ENCODE measurements around the gene PLK5. TPM values are rescaled to one million over a fixed set of nuclear protein-coding genes. Genes with fewer than 3 reads are reported as not detected.
A peak's percentile ranks its signal among the peaks of the same experiment; 100 is the strongest.

The PLK5 gene
- total RNA-seq, 1 experiment from 2014 or later = 0.57 TPM

DNA sequence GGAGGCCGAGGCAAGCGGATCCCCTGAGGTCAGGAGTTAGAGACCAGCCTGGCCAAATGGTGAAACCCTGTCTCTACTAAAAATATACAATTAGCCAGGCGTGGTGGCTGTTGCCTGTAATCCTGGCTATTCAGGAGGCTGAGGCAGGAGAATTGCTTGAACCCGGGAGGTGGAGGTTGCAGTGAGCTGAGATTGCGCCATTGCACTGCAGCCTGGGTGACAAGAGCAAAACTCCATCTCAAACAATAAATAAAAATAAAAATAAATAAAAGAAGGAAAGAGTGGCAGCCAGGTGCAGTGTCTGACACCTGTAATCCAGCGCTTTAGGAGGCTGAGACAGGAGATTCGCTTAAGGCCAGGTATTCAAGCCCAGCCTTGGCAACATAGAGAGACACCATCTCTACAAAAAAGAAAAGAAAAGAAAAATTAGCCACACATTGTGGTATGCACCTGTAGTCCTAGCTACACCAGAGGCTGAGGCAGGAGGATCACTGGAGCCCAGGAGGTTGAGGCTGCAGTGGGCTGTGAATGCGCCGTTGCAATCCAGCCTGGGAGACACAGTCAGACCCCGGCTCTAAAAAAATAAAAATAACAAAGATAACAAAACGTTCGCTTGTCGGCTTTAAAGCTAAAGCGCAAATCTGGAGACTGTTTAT, 21.3 kb upstream of the PLK5 start:
- Histone ChIP-seq H2AFZ (ENCODE audit: low read length) (no peak overlapping the region), H2BK12ac (ENCODE audit: insufficient read length, low read depth, low read length) (no peak overlapping the region), H3K9ac (ENCODE audit: extremely low read depth, insufficient read length, low read length) (no peak overlapping the region), H2BK15ac (ENCODE audit: low read depth, low read length) (no peak overlapping the region), H2BK20ac (ENCODE audit: low read depth, low read length, poor library complexity, severe bottlenecking) (no peak overlapping the region), H3K23me2 (ENCODE audit: insufficient read length, low read depth, low read length, poor library complexity, severe bottlenecking) (peaks cover 11% of the 10 kb centered on the region), H4K20me1 (ENCODE audit: control insufficient read depth, insufficient read depth, insufficient read length) (no peaks in the 10 kb centered on the region), H3K14ac (ENCODE audit: insufficient read depth, low read length) (no peak overlapping the region), H3K79me1 (ENCODE audit: insufficient read depth, low read depth, low read length, poor library complexity, severe bottlenecking) (no peaks in the 10 kb centered on the region), H3K79me2 (ENCODE audit: insufficient read depth, low read length) (no peaks in the 10 kb centered on the region), H2AK5ac (ENCODE audit: insufficient read length, low read length) (no peak overlapping the region), H3T11ph (ENCODE audit: low read length) (no peak overlapping the region), H3K23ac (ENCODE audit: insufficient read length, low read depth, low read length) (no peak overlapping the region), H3K56ac (ENCODE audit: insufficient read length, low read depth, low read length) (no peak overlapping the region), H2BK120ac (ENCODE audit: low read depth, low read length, poor library complexity, severe bottlenecking) (no peak overlapping the region), H4K8ac (replicated peaks; ENCODE audit: insufficient read length, low read depth, low read length) (no peak overlapping the region), H3K4me2 (ENCODE audit: insufficient read depth, insufficient read length, low read length) (peak overlapping the region; percentile 3), H3K4ac (ENCODE audit: low read depth, low read length) (no peak overlapping the region), H4K5ac (ENCODE audit: insufficient read length, low read depth, low read length) (no peak overlapping the region), H3K4me1 (ENCODE audit: insufficient read depth, low read length) (no peaks in the 10 kb centered on the region), H3K18ac (ENCODE audit: insufficient read length, low read depth, low read length) (no peak overlapping the region), H3K27me3 (ENCODE audit: insufficient read depth, low read length) (no peaks in the 10 kb centered on the region; the same call in 1 of the 2 replicates), H3K9me3 (ENCODE audit: control insufficient read depth, low read depth, low read length) (no peaks in the 10 kb centered on the region), H4K91ac (ENCODE audit: insufficient read length, low read depth, low read length) (no peak overlapping the region), H2BK5ac (ENCODE audit: insufficient read length, low read length) (no peak overlapping the region), H3K27ac (ENCODE audit: insufficient read length, low read depth, low read length) (no peak overlapping the region)
- H3K4me1 Mint-ChIP-seq = peaks cover 0 to 12% of the 10 kb centered on the region in 2 experiments; a peak in 3 of 4 replicates
- peaks cover 62% of the 10 kb centered on the region for H3K27me3 Mint-ChIP-seq (ENCODE audit: low read depth)
- H3K9me3 Mint-ChIP-seq = peaks cover 7 to 16% of the 10 kb centered on the region in 2 experiments
- no peak overlapping the region for H3K27ac Mint-ChIP-seq
- TF ChIP-seq, protein P1, sequence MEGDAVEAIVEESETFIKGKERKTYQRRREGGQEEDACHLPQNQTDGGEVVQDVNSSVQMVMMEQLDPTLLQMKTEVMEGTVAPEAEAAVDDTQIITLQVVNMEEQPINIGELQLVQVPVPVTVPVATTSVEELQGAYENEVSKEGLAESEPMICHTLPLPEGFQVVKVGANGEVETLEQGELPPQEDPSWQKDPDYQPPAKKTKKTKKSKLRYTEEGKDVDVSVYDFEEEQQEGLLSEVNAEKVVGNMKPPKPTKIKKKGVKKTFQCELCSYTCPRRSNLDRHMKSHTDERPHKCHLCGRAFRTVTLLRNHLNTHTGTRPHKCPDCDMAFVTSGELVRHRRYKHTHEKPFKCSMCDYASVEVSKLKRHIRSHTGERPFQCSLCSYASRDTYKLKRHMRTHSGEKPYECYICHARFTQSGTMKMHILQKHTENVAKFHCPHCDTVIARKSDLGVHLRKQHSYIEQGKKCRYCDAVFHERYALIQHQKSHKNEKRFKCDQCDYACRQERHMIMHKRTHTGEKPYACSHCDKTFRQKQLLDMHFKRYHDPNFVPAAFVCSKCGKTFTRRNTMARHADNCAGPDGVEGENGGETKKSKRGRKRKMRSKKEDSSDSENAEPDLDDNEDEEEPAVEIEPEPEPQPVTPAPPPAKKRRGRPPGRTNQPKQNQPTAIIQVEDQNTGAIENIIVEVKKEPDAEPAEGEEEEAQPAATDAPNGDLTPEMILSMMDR (conservative IDR thresholded peaks at IDR 0.05) = no peak
- H3K36me3 Mint-ChIP-seq (ENCODE audit: insufficient read depth in 1 of 3, low read depth in 3 of 3) = no peaks in the 10 kb centered on the region
- H3K4me3 Mint-ChIP-seq = peak overlapping the region in 1 of 2 experiments; percentile 42; a peak in 1 of 5 replicates
- no CpG with 5 or more reads among the region's 14 CpGs for WGBS (ENCODE audit: extremely low coverage, insufficient read length, low lambda C conversion rate)
- no peak for DNase-seq
